ENCODE measurements around the gene TEX12.

The TEX12 gene

GRCh38 chr11:112212290-112212689 is 45.1 kb downstream of the TEX12 start:
- H3K4me3 ChIP-seq (ENCODE audit: low read length), result no peak overlapping the region
- TF ChIP-seq ZNF274 (IDR thresholded peaks at IDR 0.05; ENCODE audit: low read depth, low read length), result no peak

- no peak for TF ChIP-seq ZNF274 (IDR thresholded peaks at IDR 0.05; ENCODE audit: low read depth, low read length)
- no peak overlapping the region for H3K4me3 ChIP-seq (ENCODE audit: low read length)
Measured at GRCh38 chr11:112212710-112213109, 45.5 kb downstream of the TEX12 start.

- no peak for TF ChIP-seq ZNF274 (IDR thresholded peaks at IDR 0.05; ENCODE audit: low read depth, low read length)
- no peak overlapping the region for H3K4me3 ChIP-seq (ENCODE audit: low read length)
Measured at GRCh38 chr11:112213753-112214152, 46.6 kb downstream of the TEX12 start.

GRCh38 chr11:112215621-112216020 is 48.4 kb downstream of the TEX12 start:
- H3K4me3 ChIP-seq (ENCODE audit: low read length), result no peak overlapping the region
- TF ChIP-seq ZNF274 (IDR thresholded peaks at IDR 0.05; ENCODE audit: low read depth, low read length), result no peak

GRCh38 chr11:112216561-112217105 is 49.5 kb downstream of the TEX12 start:
- TF ChIP-seq ZNF274 (IDR thresholded peaks at IDR 0.05; ENCODE audit: low read depth, low read length), result no peak

GRCh38 chr11:112219476-112220232 is 52.5 kb downstream of the TEX12 start:
- TF ChIP-seq ZNF274 (IDR thresholded peaks at IDR 0.05; ENCODE audit: low read depth, low read length), result no peak

More at GRCh38 chr11:112216561-112217105, 49.5 kb downstream of the TEX12 start:
- H3K4me3 ChIP-seq (ENCODE audit: low read length), result no peak overlapping the region

GRCh38 chr11:112221274-112221835 is 54.2 kb downstream of the TEX12 start:
- no peak for TF ChIP-seq ZNF274 (IDR thresholded peaks at IDR 0.05; ENCODE audit: low read depth, low read length)

More at GRCh38 chr11:112219476-112220232, 52.5 kb downstream of the TEX12 start:
- H3K4me3 ChIP-seq (ENCODE audit: low read length), result no peak overlapping the region

More at GRCh38 chr11:112221274-112221835, 54.2 kb downstream of the TEX12 start:
- no peak overlapping the region for H3K4me3 ChIP-seq (ENCODE audit: low read length)

Measured in GM08714 (cell line).